Fibroblast of lung (primary cell): Measurements from ENCODE around the gene MACROD2. TPM values are rescaled to one million over a fixed set of nuclear protein-coding genes. Genes with fewer than 3 reads are reported as not detected.

Experiments
- DNase-seq, 2 donors: peaks; one replicate each; pipeline versions ENCODE4 v3.0.0 to v3.0.0-alpha.2; 2010; ENCODE audit warnings: low read depth in 2 of 2
- H2AFZ ChIP-seq: 2 replicates; pipeline ENCODE4 v1.5.1; 2012; ENCODE audit warnings: low read length, control low read depth, inconsistent platforms
- H3K27ac ChIP-seq: 2 replicates; pipeline ENCODE4 v1.5.1; 2011; ENCODE audit warnings: low read length, control low read depth; ENCODE audit not compliant: insufficient read depth
- H3K27me3 ChIP-seq: 2 replicates; pipeline ENCODE4 v1.5.1; 2011; ENCODE audit warnings: mild to moderate bottlenecking, low read length; ENCODE audit not compliant: control insufficient read depth, insufficient read depth
- H3K36me3 ChIP-seq: 2 replicates; pipeline ENCODE4 v1.5.1; 2011; ENCODE audit warnings: low read length; ENCODE audit not compliant: control insufficient read depth, insufficient read depth
- H3K4me1 ChIP-seq: 2 replicates; pipeline ENCODE4 v1.5.1; 2011; ENCODE audit warnings: low read length; ENCODE audit not compliant: control insufficient read depth, insufficient read depth; ENCODE audit errors: extremely low read depth
- H3K4me2 ChIP-seq: 2 replicates; pipeline ENCODE4 v1.5.1; 2011; ENCODE audit warnings: low read length, control low read depth; ENCODE audit not compliant: insufficient read depth; ENCODE audit errors: extremely low read depth
- H3K4me3 ChIP-seq, 4 experiments: fragments of 200-600 bp in 1 of 4; sonication (generic) in 1 of 4; replicated peaks in 1 of 4; 2 replicates each; pipeline ENCODE4 v1.5.1; 2011 to 2016; ENCODE audit warnings: low read length in 4 of 4, low read depth in 3 of 4, mild to moderate bottlenecking in 3 of 4, control low read depth in 2 of 4, inconsistent platforms in 1 of 4, mixed read lengths in 1 of 4; ENCODE audit not compliant: insufficient read depth in 1 of 4; ENCODE audit errors: control extremely low read depth in 1 of 4
- H3K79me2 ChIP-seq: 2 replicates; pipeline ENCODE4 v1.5.1; 2012; ENCODE audit warnings: mild to moderate bottlenecking, low read length, inconsistent platforms; ENCODE audit not compliant: control insufficient read depth, insufficient read depth
- H3K9ac ChIP-seq: 2 replicates; pipeline ENCODE4 v1.5.1; 2011; ENCODE audit warnings: mild to moderate bottlenecking, low read length, control low read depth; ENCODE audit not compliant: insufficient read depth
- H3K9me3 ChIP-seq: 2 replicates; pipeline ENCODE4 v1.5.1; 2012; ENCODE audit warnings: low read depth, low read length; ENCODE audit not compliant: control insufficient read depth, insufficient read depth
- H4K20me1 ChIP-seq: 2 replicates; pipeline ENCODE4 v1.5.1; 2011; ENCODE audit warnings: low read length; ENCODE audit not compliant: control insufficient read depth, insufficient read depth; ENCODE audit errors: extremely low read depth
- CTCF ChIP-seq, 2 donors: IDR thresholded peaks in 1 of 2; conservative IDR thresholded peaks in 1 of 2; 1 replicate in 1 of 2; 2 replicates in 1 of 2; pipeline ENCODE4 v1.5.1; 2011 to 2012; ENCODE audit warnings: low read length in 2 of 2, control low read depth in 1 of 2, inconsistent platforms in 1 of 2, low read depth in 1 of 2, mild to moderate bottlenecking in 1 of 2
- EZH2 ChIP-seq: IDR thresholded peaks from 2 replicates; pipeline ENCODE4 v1.5.1; 2012; ENCODE audit warnings: low read length, control low read depth, mild to moderate bottlenecking; ENCODE audit errors: missing control alignments
- polyA plus RNA-seq, 2 donors: library from polyadenylated mRNA; depleted of rRNA in 1 of 2; stranded (reverse) in 1 of 2; unstranded in 1 of 2; fragments of >200 nt; gene quantifications; 2 replicates each; pipeline ENCODE4 v1.2.1, GENCODE V29; 2011 to 2012; ENCODE audit warnings: missing spikeins in 1 of 2
- total RNA-seq: library from RNA; depleted of rRNA; stranded (reverse); fragments of >200 nt; gene quantifications from 2 replicates; pipeline ENCODE4 v1.2.1, GENCODE V29; 2014

Gene MACROD2
- total and polyA plus RNA-seq, 2 donors (not counting 1 experiment from before 2014, with no cell fraction given), result 0.54 to 1.7 TPM

DNA sequence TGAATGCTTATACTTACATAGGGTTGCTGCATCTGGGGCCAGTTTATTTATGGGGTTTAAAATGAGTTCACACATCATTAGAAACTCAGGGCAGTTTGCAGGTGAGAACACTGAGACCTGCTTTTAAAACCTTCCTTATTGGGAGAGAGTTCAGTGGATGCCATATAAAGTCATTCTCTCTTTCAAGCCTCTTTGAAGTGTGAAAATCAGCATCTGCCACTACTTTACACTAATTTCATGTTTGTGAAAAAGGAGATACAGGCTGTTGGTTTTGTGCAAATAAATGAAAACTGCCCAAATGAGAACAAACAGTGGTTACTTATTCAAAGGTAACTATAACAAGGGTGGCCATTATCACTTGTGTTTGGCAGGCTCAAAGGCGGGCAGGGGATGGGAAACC, 2047.4 kb downstream of the MACROD2 start:
- no peaks in the 10 kb centered on the region for H3K27me3 ChIP-seq
- no peak overlapping the region for H3K27ac ChIP-seq
- H2AFZ ChIP-seq, result no peak overlapping the region
- H3K9ac ChIP-seq, result no peak overlapping the region
- no peaks in the 10 kb centered on the region for H4K20me1 ChIP-seq
- H3K79me2 ChIP-seq, result no peaks in the 10 kb centered on the region
- H3K4me1 ChIP-seq, result no peaks in the 10 kb centered on the region
- H3K36me3 ChIP-seq, result no peaks in the 10 kb centered on the region
- H3K4me2 ChIP-seq, result no peak overlapping the region
- no peaks in the 10 kb centered on the region for H3K9me3 ChIP-seq
- no peak for DNase-seq
- TF ChIP-seq EZH2, result no peak
- no peak overlapping the region for H3K4me3 ChIP-seq

- Histone ChIP-seq H3K9me3 (no peaks in the 10 kb centered on the region), H3K4me2 (no peak overlapping the region), H3K79me2 (no peaks in the 10 kb centered on the region), H3K4me3 (no peak overlapping the region), H4K20me1 (no peaks in the 10 kb centered on the region), H3K27me3 (no peaks in the 10 kb centered on the region), H3K36me3 (no peaks in the 10 kb centered on the region), H3K9ac (no peak overlapping the region), H3K4me1 (no peaks in the 10 kb centered on the region), H2AFZ (no peak overlapping the region), H3K27ac (no peak overlapping the region)
- no peak for DNase-seq
- TF ChIP-seq CTCF (conservative IDR thresholded peaks at IDR 0.05 in 1 of 2, IDR thresholded peaks at IDR 0.05 in 1 of 2; ENCODE audit: low read depth in 1 of 2, low read length in 2 of 2) (no peak), EZH2 (no peak)
These were observed 2048.6 kb downstream of the MACROD2 start for GRCh38 chr20:16043931-16044330.

GRCh38 chr20:16048876-16049275, 2053.6 kb downstream of the MACROD2 start:
- no peak overlapping the region for H3K27ac ChIP-seq
- no peak for TF ChIP-seq CTCF (conservative IDR thresholded peaks at IDR 0.05 in 1 of 2, IDR thresholded peaks at IDR 0.05 in 1 of 2; ENCODE audit: low read depth in 1 of 2, low read length in 2 of 2)
- TF ChIP-seq EZH2, result no peak
- H2AFZ ChIP-seq, result no peak overlapping the region
- H4K20me1 ChIP-seq, result no peaks in the 10 kb centered on the region
- no peaks in the 10 kb centered on the region for H3K9me3 ChIP-seq
- H3K27me3 ChIP-seq, result no peaks in the 10 kb centered on the region
- H3K4me1 ChIP-seq, result no peaks in the 10 kb centered on the region
- H3K4me2 ChIP-seq, result no peak overlapping the region
- H3K36me3 ChIP-seq, result no peaks in the 10 kb centered on the region
- H3K79me2 ChIP-seq, result no peaks in the 10 kb centered on the region
- no peak overlapping the region for H3K4me3 ChIP-seq
- no peak for DNase-seq
- no peak overlapping the region for H3K9ac ChIP-seq
